Left ventricle myocardium inferior (tissue), 1 donor: ENCODE data around the gene WDR86. TPM values are rescaled to one million over a fixed set of nuclear protein-coding genes. Genes with fewer than 3 reads are reported as not detected.

ENCODE experiments used
- DNase-seq: peaks from one replicate; pipeline ENCODE4 v3.0.0-alpha.2; 2020
- H3K27ac ChIP-seq: fragments of 200-600 bp; replicated peaks from 2 replicates; pipeline ENCODE4 v1.8.0; 2021
- H3K27me3 ChIP-seq: fragments of 200-600 bp; 2 replicates; pipeline ENCODE4 v1.8.0; 2021; ENCODE audit warnings: low read depth
- H3K36me3 ChIP-seq: fragments of 200-600 bp; 2 replicates; pipeline ENCODE4 v1.8.0; 2021
- H3K4me1 ChIP-seq: fragments of 200-600 bp; 2 replicates; pipeline ENCODE4 v1.8.0; 2021
- H3K4me3 ChIP-seq: fragments of 200-600 bp; 2 replicates; pipeline ENCODE4 v1.8.0; 2021; ENCODE audit warnings: mild to moderate bottlenecking, moderate library complexity
- H3K9me3 ChIP-seq: fragments of 200-600 bp; replicated peaks from 2 replicates; pipeline ENCODE4 v1.8.0; 2021
- CTCF ChIP-seq: fragments of 200-600 bp; IDR thresholded peaks from 2 replicates; pipeline ENCODE4 v1.8.0; 2021; ENCODE audit warnings: antibody characterized with exemption, mild to moderate bottlenecking, borderline replicate concordance
- intact Hi-C: fragments of 100-400 bp; cut with micrococcal nuclease; formaldehyde crosslinking; loops from one replicate; pipeline ENCODE4 v1.11.0; 2022
- total RNA-seq: library from RNA; stranded (reverse); fragmentation: NEBNext Ultra II Directional; extraction: Animal tissue kit (Norgen Biotek cat#: 25700); gene quantifications from one replicate; pipeline ENCODE4 v1.2.1, GENCODE V29; 2021
- donor health status: DM: no; HTN: yes; CAD: no; lungs with severe emphysema.

The WDR86 gene
- total RNA-seq, 1 donor from 2014 or later: 0.16 TPM

DNA sequence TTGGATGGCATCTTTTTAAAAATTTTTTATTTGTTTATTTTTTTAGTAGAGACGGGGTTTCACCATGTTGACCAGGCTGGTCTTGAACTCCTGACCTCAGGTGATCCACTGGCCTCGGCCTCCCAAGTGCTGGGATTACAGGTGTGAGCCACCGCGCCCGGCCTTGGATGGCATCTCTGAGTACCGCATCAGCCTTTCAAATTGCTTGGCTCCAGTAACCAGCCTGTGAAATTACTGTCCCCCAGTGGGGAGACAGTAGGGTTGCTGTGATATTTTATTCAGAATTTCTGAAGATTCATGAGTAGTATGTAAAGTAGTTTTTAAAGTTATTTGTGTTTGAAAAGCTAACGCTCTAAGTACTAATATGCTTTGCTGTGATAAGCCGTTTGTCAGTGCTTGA lies 67.0 kb downstream of the WDR86 start:
- H3K27ac ChIP-seq: no peak overlapping the region
- DNase-seq: no peak
- peaks cover 5% of the 10 kb centered on the region for H3K9me3 ChIP-seq
- H3K36me3 ChIP-seq: peaks cover 32% of the 10 kb centered on the region
- H3K4me1 ChIP-seq: peaks cover 39% of the 10 kb centered on the region
- no peak for TF ChIP-seq CTCF
- intact Hi-C loops: no loop called here
- no peaks in the 10 kb centered on the region for H3K27me3 ChIP-seq
- H3K4me3 ChIP-seq: peak overlapping the region; percentile 95

GRCh38 chr7:151342102-151342646 lies 67.7 kb downstream of the WDR86 start:
- intact Hi-C loops: no loop called here
- H3K9me3 ChIP-seq: peaks cover 5% of the 10 kb centered on the region
- H3K27me3 ChIP-seq: no peaks in the 10 kb centered on the region
- H3K4me1 ChIP-seq: peaks cover 39% of the 10 kb centered on the region
- peak overlapping the region; percentile 95 for H3K4me3 ChIP-seq
- TF ChIP-seq CTCF: no peak
- H3K27ac ChIP-seq: peak overlapping the region; percentile 80
- H3K36me3 ChIP-seq: peaks cover 25% of the 10 kb centered on the region
- no peak for DNase-seq

GRCh38 chr7:151341357-151342101 lies 68.3 kb downstream of the WDR86 start, which contains the start of gene NUB1:
Gene NUB1 (plus strand): TSS chr7:151341812. CDS start chr7:151345350, 3,538 bp downstream.
- H3K27me3 ChIP-seq: no peaks in the 10 kb centered on the region
- peak within 1 kb of the TSS; percentile 95 for H3K4me3 ChIP-seq
- H3K4me1 ChIP-seq: peaks cover 36% of the 10 kb centered on the region
- intact Hi-C loops: no loop called here
- peaks cover 19% of the 10 kb centered on the region for H3K36me3 ChIP-seq
- no peak for TF ChIP-seq CTCF
- peaks cover 5% of the 10 kb centered on the region for H3K9me3 ChIP-seq
- peak; percentile 92 for DNase-seq
- H3K27ac ChIP-seq: peak within 1 kb of the TSS; percentile 80

DNA sequence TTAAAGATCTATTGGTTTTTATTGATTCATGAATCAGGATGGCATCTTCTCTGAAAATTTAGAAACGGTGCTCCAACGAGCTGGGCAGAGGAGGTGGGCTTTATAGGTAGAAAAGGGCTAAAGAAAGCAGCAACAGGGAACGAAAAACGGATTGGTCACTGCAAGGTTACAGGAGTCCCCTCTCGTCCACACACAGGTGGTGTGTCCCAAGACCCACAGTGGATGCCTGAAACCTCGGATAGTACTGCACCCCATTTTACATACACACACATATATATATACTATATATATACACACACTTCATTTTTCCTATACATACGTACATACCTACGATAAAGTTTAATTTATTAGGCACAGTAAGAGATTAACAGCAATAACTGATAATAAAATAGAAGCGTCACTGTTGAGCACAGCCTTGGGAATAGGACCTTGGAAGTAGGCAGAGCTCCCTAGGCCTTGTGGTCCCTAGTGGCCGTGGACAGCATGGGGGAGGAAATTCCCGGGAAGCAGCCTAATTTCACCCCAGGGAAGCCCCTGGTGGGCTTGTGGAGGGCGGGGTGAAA lies 69.0 kb downstream of the WDR86 start:
- intact Hi-C loops: no loop called here
- Histone ChIP-seq H3K27me3 (no peaks in the 10 kb centered on the region), H3K36me3 (peaks cover 12% of the 10 kb centered on the region), H3K4me3 (peak overlapping the region; percentile 95), H3K9me3 (peaks cover 5% of the 10 kb centered on the region), H3K27ac (peak overlapping the region; percentile 80), H3K4me1 (peaks cover 30% of the 10 kb centered on the region)
- no peak for TF ChIP-seq CTCF
- DNase-seq: no peak

- H3K27ac ChIP-seq: no peak overlapping the region
- H3K4me1 ChIP-seq: peaks cover 26% of the 10 kb centered on the region
- no peaks in the 10 kb centered on the region for H3K27me3 ChIP-seq
- peaks cover 5% of the 10 kb centered on the region for H3K9me3 ChIP-seq
- no peak overlapping the region for H3K4me3 ChIP-seq
- no peak for TF ChIP-seq CTCF
- no peak for DNase-seq
- intact Hi-C loops: no loop called here
- H3K36me3 ChIP-seq: peaks cover 2% of the 10 kb centered on the region
Observed at GRCh38 chr7:151339651-151340382, 70.0 kb downstream of the WDR86 start.
